ENCODE data around the gene ZDHHC21.

ZDHHC21 gene

GRCh38 chr9:14591411-14591810 is 101.8 kb downstream of the ZDHHC21 start:
- TF ChIP-seq ZNF8 (CRISPR knock-in tag; IDR thresholded peaks at IDR 0.05) (no peak), GLIS3 (CRISPR knock-in tag; IDR thresholded peaks at IDR 0.05) (no peak), PPARA (CRISPR knock-in tag; IDR thresholded peaks at IDR 0.05; ENCODE audit: borderline replicate concordance) (no peak), OSR1 (CRISPR knock-in tag; IDR thresholded peaks at IDR 0.05) (no peak), ZFP30 (CRISPR knock-in tag; IDR thresholded peaks at IDR 0.05) (no peak), ZFP3 (CRISPR knock-in tag; IDR thresholded peaks at IDR 0.05) (no peak)
- TF ChIP-seq, protein P1, sequence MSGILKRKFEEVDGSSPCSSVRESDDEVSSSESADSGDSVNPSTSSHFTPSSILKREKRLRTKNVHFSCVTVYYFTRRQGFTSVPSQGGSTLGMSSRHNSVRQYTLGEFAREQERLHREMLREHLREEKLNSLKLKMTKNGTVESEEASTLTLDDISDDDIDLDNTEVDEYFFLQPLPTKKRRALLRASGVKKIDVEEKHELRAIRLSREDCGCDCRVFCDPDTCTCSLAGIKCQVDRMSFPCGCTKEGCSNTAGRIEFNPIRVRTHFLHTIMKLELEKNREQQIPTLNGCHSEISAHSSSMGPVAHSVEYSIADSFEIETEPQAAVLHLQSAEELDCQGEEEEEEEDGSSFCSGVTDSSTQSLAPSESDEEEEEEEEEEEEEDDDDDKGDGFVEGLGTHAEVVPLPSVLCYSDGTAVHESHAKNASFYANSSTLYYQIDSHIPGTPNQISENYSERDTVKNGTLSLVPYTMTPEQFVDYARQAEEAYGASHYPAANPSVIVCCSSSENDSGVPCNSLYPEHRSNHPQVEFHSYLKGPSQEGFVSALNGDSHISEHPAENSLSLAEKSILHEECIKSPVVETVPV (CRISPR knock-in tag; IDR thresholded peaks at IDR 0.05) = no peak
- no peak for ATAC-seq

DNA sequence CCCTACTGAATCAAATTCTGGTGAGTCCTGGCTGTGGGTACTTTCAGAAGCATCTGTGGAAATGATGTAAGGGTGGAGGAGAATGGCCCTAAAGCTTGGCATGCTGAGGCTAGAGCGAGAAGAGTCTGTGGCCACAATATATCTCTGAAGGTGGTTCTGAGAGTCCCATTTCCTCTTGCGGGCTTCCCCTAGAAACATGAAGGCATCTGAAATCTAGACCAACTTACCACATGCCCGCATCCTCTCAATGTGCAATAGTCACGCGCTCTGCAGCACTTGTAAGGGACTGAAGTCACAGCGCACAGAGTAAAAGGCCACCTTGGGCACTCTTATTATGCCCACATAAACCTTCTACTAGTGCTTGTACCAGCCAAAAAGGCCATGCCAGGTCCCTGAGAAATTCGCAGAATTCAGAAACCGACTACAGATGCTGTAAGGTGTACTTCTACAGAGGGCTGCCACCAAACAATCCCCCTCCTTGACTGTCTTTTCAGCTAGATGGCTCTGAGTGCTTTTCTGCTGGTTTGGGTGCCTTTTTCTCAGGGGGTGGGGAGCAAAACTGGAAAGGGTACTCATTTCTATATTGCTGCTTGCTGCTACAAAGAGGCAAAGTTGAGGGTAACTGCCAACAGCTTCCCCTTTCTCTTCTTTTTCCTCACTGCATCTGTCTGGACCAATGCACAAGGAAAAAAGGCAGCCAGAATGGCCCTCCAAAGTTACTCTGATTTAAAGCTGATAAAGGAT is 107.3 kb downstream of the ZDHHC21 start:
- no peak for TF ChIP-seq ZFP30 (CRISPR knock-in tag; IDR thresholded peaks at IDR 0.05)
- no peak for TF ChIP-seq OSR1 (CRISPR knock-in tag; IDR thresholded peaks at IDR 0.05)
- no peak for TF ChIP-seq PPARA (CRISPR knock-in tag; IDR thresholded peaks at IDR 0.05; ENCODE audit: borderline replicate concordance)
- no peak for TF ChIP-seq TOX (CRISPR knock-in tag; IDR thresholded peaks at IDR 0.05; ENCODE audit: borderline replicate concordance)
- no peak for TF ChIP-seq ZFP3 (CRISPR knock-in tag; IDR thresholded peaks at IDR 0.05)
- no peak for TF ChIP-seq ZNF70 (CRISPR knock-in tag; IDR thresholded peaks at IDR 0.05)
- TF ChIP-seq ESRRG (CRISPR knock-in tag; IDR thresholded peaks at IDR 0.05) = no peak
- TF ChIP-seq CSDC2 (CRISPR knock-in tag; IDR thresholded peaks at IDR 0.05) = no peak
- no peak for TF ChIP-seq TSHZ2 (CRISPR knock-in tag; IDR thresholded peaks at IDR 0.05)
- TF ChIP-seq ISL1 (CRISPR knock-in tag; IDR thresholded peaks at IDR 0.05) = no peak
- no peak for ATAC-seq

- no peak for ATAC-seq
Observed at GRCh38 chr9:14584571-14584970, 108.7 kb downstream of the ZDHHC21 start.

More at GRCh38 chr9:14584571-14584970, 108.7 kb downstream of the ZDHHC21 start:
- TF ChIP-seq TCF4 (CRISPR knock-in tag; IDR thresholded peaks at IDR 0.05; ENCODE audit: borderline replicate concordance) = no peak
- TF ChIP-seq OSR1 (CRISPR knock-in tag; IDR thresholded peaks at IDR 0.05) = no peak
- TF ChIP-seq ZFP3 (CRISPR knock-in tag; IDR thresholded peaks at IDR 0.05) = no peak
- no peak for TF ChIP-seq ZNF70 (CRISPR knock-in tag; IDR thresholded peaks at IDR 0.05)
- no peak for TF ChIP-seq ESRRG (CRISPR knock-in tag; IDR thresholded peaks at IDR 0.05)
- TF ChIP-seq PPARA (CRISPR knock-in tag; IDR thresholded peaks at IDR 0.05; ENCODE audit: borderline replicate concordance) = no peak
- no peak for TF ChIP-seq BACH2 (CRISPR knock-in tag; IDR thresholded peaks at IDR 0.05; ENCODE audit: borderline replicate concordance)
- no peak for TF ChIP-seq ARNTL (CRISPR knock-in tag; IDR thresholded peaks at IDR 0.05; ENCODE audit: borderline replicate concordance, low read depth)
- no peak for TF ChIP-seq ISL1 (CRISPR knock-in tag; IDR thresholded peaks at IDR 0.05)
- TF ChIP-seq GLIS3 (CRISPR knock-in tag; IDR thresholded peaks at IDR 0.05) = no peak
- TF ChIP-seq, protein P2, sequence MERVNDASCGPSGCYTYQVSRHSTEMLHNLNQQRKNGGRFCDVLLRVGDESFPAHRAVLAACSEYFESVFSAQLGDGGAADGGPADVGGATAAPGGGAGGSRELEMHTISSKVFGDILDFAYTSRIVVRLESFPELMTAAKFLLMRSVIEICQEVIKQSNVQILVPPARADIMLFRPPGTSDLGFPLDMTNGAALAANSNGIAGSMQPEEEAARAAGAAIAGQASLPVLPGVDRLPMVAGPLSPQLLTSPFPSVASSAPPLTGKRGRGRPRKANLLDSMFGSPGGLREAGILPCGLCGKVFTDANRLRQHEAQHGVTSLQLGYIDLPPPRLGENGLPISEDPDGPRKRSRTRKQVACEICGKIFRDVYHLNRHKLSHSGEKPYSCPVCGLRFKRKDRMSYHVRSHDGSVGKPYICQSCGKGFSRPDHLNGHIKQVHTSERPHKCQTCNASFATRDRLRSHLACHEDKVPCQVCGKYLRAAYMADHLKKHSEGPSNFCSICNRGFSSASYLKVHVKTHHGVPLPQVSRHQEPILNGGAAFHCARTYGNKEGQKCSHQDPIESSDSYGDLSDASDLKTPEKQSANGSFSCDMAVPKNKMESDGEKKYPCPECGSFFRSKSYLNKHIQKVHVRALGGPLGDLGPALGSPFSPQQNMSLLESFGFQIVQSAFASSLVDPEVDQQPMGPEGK (CRISPR knock-in tag; IDR thresholded peaks at IDR 0.05; ENCODE audit: borderline replicate concordance) = no peak
- TF ChIP-seq SNAI2 (CRISPR knock-in tag; IDR thresholded peaks at IDR 0.05) = no peak
- TF ChIP-seq TOX (CRISPR knock-in tag; IDR thresholded peaks at IDR 0.05; ENCODE audit: borderline replicate concordance) = no peak
- no peak for TF ChIP-seq ZC3H10 (CRISPR knock-in tag; IDR thresholded peaks at IDR 0.05)
- TF ChIP-seq ZNF8 (CRISPR knock-in tag; IDR thresholded peaks at IDR 0.05) = no peak
- TF ChIP-seq CREB5 (CRISPR knock-in tag; IDR thresholded peaks at IDR 0.05; ENCODE audit: low read depth) = no peak
- TF ChIP-seq TSHZ2 (CRISPR knock-in tag; IDR thresholded peaks at IDR 0.05) = no peak
- TF ChIP-seq RARB (CRISPR knock-in tag; IDR thresholded peaks at IDR 0.05) = no peak
- TF ChIP-seq ZNF565 (CRISPR knock-in tag; conservative IDR thresholded peaks at IDR 0.05; ENCODE audit: low read depth) = no peak
